HepG2 (cell line): ENCODE measurements around the gene LHFPL6. TPM values are rescaled to one million over a fixed set of nuclear protein-coding genes. Genes with fewer than 3 reads are reported as not detected.

Source experiments
- ATAC-seq: fragments of 200-7000 bp; cut with Tn5 transposase; 3 replicates; pipeline ENCODE4 v1.9.1; 2020; ENCODE audit warnings: mild to moderate bottlenecking, moderate library complexity
- BruUV-seq: library from RNA; stranded (reverse); fragments of 400-500 nt; replicated peaks from 2 replicates; lab custom pipeline; 2021; lab: Mats Ljungman, UMichigan
- CTCF ChIA-PET: fragments of 300-600 bp; formaldehyde crosslinking; extraction: SDS; loops from one replicate; lab custom pipeline; 2021; ENCODE audit warnings: low total read pairs, inconsistent platforms, low intra/inter-chr PET ratio; lab: Yijun Ruan, JAX
- POLR2A ChIA-PET: fragments of 350-600 bp; sonication (Branson Sonifier 250); formaldehyde crosslinking; loops from one replicate; lab custom pipeline; 2020; ENCODE audit warnings: antibody characterized with exemption, inconsistent platforms; lab: Yijun Ruan, JAX
- DNase-seq: peaks from one replicate; pipeline ENCODE4 v3.0.0-alpha.2; 2015; ENCODE audit warnings: low spot score
- FAIRE-seq: peaks from 3 replicates; lab custom pipeline; 2011; peaks lifted over from hg19 to GRCh38; lab: Jason Lieb, UNC
- H2AFZ ChIP-seq: one replicate; pipeline ENCODE4 v1.6.1; 2011; ENCODE audit warnings: low read length, inconsistent platforms
- H3K27ac ChIP-seq: fragments of 300-600 bp; 3 replicates; pipeline ENCODE4 v1.8.0; 2011; ENCODE audit warnings: mixed run types, mild to moderate bottlenecking, mixed read lengths, low read length, inconsistent platforms; ENCODE audit not compliant: insufficient read depth; ENCODE audit errors: extremely low read length
- H3K27me3 ChIP-seq, 2 experiments: fragments of 200-600 bp in 1 of 2; 2 replicates in 1 of 2; 3 replicates in 1 of 2; pipeline versions ENCODE4 v1.6.0 to v1.8.0; 2011; ENCODE audit warnings: low read length in 2 of 2, mild to moderate bottlenecking in 2 of 2, moderate library complexity in 2 of 2, inconsistent platforms in 1 of 2; ENCODE audit not compliant: insufficient read depth in 2 of 2, control insufficient read depth in 1 of 2
- H3K36me3 ChIP-seq, 2 experiments: fragments of 200-600 bp in 1 of 2; replicated peaks in 1 of 2; 2 replicates in 1 of 2; 3 replicates in 1 of 2; pipeline versions ENCODE4 v1.5.1 to v1.8.0; 2011; ENCODE audit warnings: low read length in 2 of 2, inconsistent platforms in 1 of 2; ENCODE audit not compliant: insufficient read depth in 2 of 2, control insufficient read depth in 1 of 2
- H3K4me1 ChIP-seq: 2 replicates; pipeline ENCODE4 v1.5.1; 2012; ENCODE audit warnings: low read length, inconsistent platforms; ENCODE audit not compliant: insufficient read depth
- H3K4me2 ChIP-seq: 2 replicates; pipeline ENCODE4 v1.6.0; 2011; ENCODE audit warnings: low read depth, low read length, inconsistent platforms
- H3K4me3 ChIP-seq, 3 experiments: fragments of 200-600 bp in 1 of 3; sonication (generic), shearing (Covaris generic) in 1 of 3; replicated peaks in 1 of 3; 2 replicates each; pipeline ENCODE4 v1.5.1; 2011 to 2016; ENCODE audit warnings: low read length in 3 of 3, inconsistent platforms in 2 of 3, low read depth in 2 of 3, mild to moderate bottlenecking in 2 of 3, control low read depth in 1 of 3, mixed read lengths in 1 of 3; ENCODE audit not compliant: insufficient read depth in 1 of 3
- H3K79me2 ChIP-seq: one replicate; pipeline ENCODE4 v1.6.1; 2011; ENCODE audit warnings: low read length, inconsistent platforms; ENCODE audit not compliant: insufficient read depth
- H3K9ac ChIP-seq: 2 replicates; pipeline ENCODE4 v1.6.0; 2011; ENCODE audit warnings: mild to moderate bottlenecking, low read depth, low read length, inconsistent platforms; ENCODE audit not compliant: insufficient read depth
- H3K9me3 ChIP-seq: 2 replicates; pipeline ENCODE4 v1.5.1; 2012; ENCODE audit warnings: mild to moderate bottlenecking, low read length
- H4K20me1 ChIP-seq: 2 replicates; pipeline ENCODE4 v1.6.0; 2011; ENCODE audit warnings: inconsistent platforms, mild to moderate bottlenecking, low read length, moderate library complexity; ENCODE audit not compliant: insufficient read depth
- CAMTA2 ChIP-seq: sonication (generic); formaldehyde crosslinking; IDR thresholded peaks from 2 replicates; pipeline ENCODE4 v1.4.0; 2020; ENCODE audit warnings: mild to moderate bottlenecking, missing genetic modification reagents, borderline replicate concordance
- GTF2F1 ChIP-seq: fragments of 150-350 bp; IDR thresholded peaks from 2 replicates; pipeline ENCODE4 v1.6.1; 2014; ENCODE audit warnings: low read length
- MLX ChIP-seq: IDR thresholded peaks from 2 replicates; pipeline ENCODE4 v1.6.1; 2016
- NFYC ChIP-seq: IDR thresholded peaks from 2 replicates; pipeline ENCODE4 v1.6.1; 2016; ENCODE audit warnings: missing genetic modification reagents, missing compliant biosample characterization
- NR2C2 ChIP-seq: sonication (generic); formaldehyde crosslinking; IDR thresholded peaks from 2 replicates; pipeline ENCODE4 v1.4.0; 2020; ENCODE audit warnings: missing genetic modification reagents, mild to moderate bottlenecking, moderate library complexity, borderline replicate concordance
- SYNCRIP ChIP-seq: fragments of 200-400 bp; formaldehyde crosslinking; IDR thresholded peaks from 2 replicates; pipeline ENCODE4 v1.6.1; 2018; ENCODE audit warnings: mild to moderate bottlenecking, low read depth, low read length; ENCODE audit not compliant: insufficient read depth
- XRCC5 ChIP-seq: fragments of 200-400 bp; formaldehyde crosslinking; optimal IDR thresholded peaks from 2 replicates; pipeline ENCODE3; 2017; ENCODE audit warnings: mild to moderate bottlenecking, low read length
- ZNF24 ChIP-seq: fragments of 450-650 bp; IDR thresholded peaks from 2 replicates; pipeline ENCODE4 v1.6.1; 2017; ENCODE audit warnings: antibody characterized with exemption, mild to moderate bottlenecking
- ZNF335 ChIP-seq: sonication (generic); formaldehyde crosslinking; IDR thresholded peaks from 2 replicates; pipeline ENCODE4 v1.4.0; 2020; ENCODE audit warnings: missing genetic modification reagents
- WGBS: methylation state at CpG from one replicate; pipeline ENCODE4 v1.1.6; 2017; ENCODE audit warnings: low lambda C conversion rate; 5-methylcytosine and 5-hydroxymethylcytosine counted together
- in situ Hi-C: cut with HindIII; loops from 2 replicates; pipeline ENCODE4 v1.10.0; 2017; ENCODE audit warnings: low pct_unique_long_range_greater_than_20kb; ENCODE audit not compliant: extremely low pct_ligation_motif_present
- intact Hi-C: fragments of 100-400 bp; cut with micrococcal nuclease; formaldehyde crosslinking; loops from one replicate; pipeline ENCODE4 v1.10.0; 2022; ENCODE audit not compliant: unreplicated experiment
- polyA plus RNA-seq, 8 experiments: library from polyadenylated mRNA; depleted of rRNA in 3 of 8; stranded (reverse) in 7 of 8; unstranded in 1 of 8; fragments of >200 nt; fragmentation: Illumina TruSeq in 4 of 8; extraction: Trizol in 4 of 8; gene quantifications; 2 replicates each; pipeline versions ENCODE4 v1.2.1 to v1.2.3, GENCODE V29; 2011 to 2016; ENCODE audit warnings: low read depth in 4 of 8, missing spikeins in 1 of 8, mixed read lengths in 1 of 8; ENCODE audit not compliant: insufficient read depth in 1 of 8
- total RNA-seq, 5 experiments: library from RNA; depleted of rRNA; stranded (reverse); fragments of >200 nt; fragmentation: Illumina TruSeq; extraction: Trizol; gene quantifications; 2 replicates each; pipeline ENCODE4 v1.2.3, GENCODE V29; 2016; ENCODE audit warnings: low read depth in 1 of 5
- TF ChIP-seq, protein P1 (sequence below): sonication (generic); formaldehyde crosslinking; IDR thresholded peaks from 2 replicates; pipeline ENCODE4 v1.4.0; 2020; ENCODE audit warnings: missing genetic modification reagents, borderline replicate concordance

Gene LHFPL6
- total and polyA plus RNA-seq, 2 of the 13 experiments (the other 11 are each of a cell fraction or from before 2014, with no cell fraction given), result not detected

DNA sequence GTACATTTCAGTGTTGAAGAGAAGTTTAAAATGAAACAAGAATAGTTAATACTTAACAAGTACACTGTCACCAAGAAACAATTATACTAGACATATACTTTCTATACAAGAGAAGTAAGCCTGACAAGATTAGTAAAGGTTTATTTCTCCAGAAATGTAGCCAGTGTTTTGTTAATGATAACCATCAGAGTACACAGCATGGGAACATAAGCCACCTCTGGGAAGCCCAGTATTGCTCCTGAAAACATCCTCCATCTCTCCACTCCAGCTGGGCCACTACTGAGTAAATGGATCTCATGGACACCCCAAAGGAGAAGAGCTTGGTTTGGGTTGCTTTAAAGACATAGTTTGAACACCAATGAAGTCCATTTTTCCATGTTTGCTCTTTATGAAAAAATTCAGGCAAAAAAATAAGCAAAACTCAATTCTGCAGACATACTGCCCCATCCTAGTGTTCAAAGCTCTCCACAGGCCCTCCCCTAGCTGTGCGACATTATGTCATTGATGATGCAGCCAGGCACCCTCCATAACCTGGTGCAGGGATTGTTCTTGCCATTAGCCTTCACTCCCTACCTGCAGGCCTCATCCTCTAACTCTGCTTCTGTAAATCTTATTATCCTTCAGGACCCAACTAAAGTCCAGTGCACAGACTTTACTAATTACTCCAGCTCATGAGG is 61.9 kb downstream of the LHFPL6 start:
- intact Hi-C loops (no loop called here), in situ Hi-C loops (no loop called here)
- DNase-seq (no peak), ATAC-seq (no peak), FAIRE-seq (no peak)
- no TSS peak for BruUV-seq
- Histone ChIP-seq H3K27me3 (no peaks in the 10 kb centered on the region), H3K4me2 (no peak overlapping the region), H3K79me2 (no peaks in the 10 kb centered on the region), H2AFZ (no peak overlapping the region), H3K9ac (no peak overlapping the region), H4K20me1 (no peaks in the 10 kb centered on the region), H3K27ac (no peak overlapping the region), H3K9me3 (no peaks in the 10 kb centered on the region), H3K36me3 (no peaks in the 10 kb centered on the region), H3K4me3 (no peak overlapping the region), H3K4me1 (no peaks in the 10 kb centered on the region)
- CTCF ChIA-PET, result no interaction called here
- 67% methylated on average over 1 of the region's 1 CpG for WGBS
- POLR2A ChIA-PET, result no interaction called here
- TF ChIP-seq GTF2F1 (no peak), NR2C2 (no peak), XRCC5 (no peak), ZNF335 (no peak)

DNA sequence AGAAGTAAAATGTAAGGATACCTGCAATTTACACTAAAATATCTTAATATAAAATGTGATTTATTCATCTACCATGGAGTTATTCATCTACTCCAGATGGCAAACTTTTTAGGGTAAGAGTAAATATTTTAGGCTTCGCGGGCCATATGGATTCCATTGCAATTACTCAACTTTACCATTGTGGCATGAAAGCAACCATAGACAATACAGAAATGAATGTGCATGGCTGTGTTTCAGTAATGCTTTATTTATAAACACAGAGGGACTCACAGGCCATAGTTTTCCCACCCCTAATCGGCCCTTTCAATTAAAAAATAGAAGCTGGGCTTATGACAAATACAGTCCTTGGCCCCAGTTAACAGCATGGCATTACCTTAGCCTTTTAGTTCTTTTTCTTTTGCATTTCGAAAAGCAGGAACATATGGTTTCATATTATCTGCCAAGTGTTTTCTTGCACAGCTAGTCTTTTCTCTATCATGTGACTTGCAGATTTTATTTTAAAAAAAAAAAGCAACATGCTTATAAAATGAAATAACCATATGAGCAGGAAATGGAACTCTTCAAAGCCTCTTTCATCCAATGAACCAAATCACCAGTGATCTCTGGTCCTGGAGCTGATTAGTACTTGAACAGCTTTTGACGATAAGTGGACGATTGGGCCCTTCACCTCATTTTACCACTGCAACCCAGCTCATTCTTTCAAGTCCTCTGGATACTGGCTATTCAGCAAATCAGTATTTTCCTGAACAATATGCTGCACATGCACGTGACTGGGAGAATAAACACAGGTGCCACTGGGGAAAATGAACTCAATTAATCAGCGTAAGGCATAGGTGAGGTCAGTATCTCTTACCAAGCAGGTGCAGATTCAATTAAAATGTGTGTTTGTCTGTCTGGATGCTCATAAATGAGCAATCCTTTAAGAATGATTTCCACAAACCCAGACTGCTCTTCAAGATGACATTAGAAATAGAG is 63.9 kb downstream of the LHFPL6 start:
- TF ChIP-seq NFYC (CRISPR knock-in tag) (no peak), CAMTA2 (no peak), MLX (CRISPR knock-in tag) (no peak), SYNCRIP (no peak), ZNF24 (no peak)
- TF ChIP-seq, protein P1, sequence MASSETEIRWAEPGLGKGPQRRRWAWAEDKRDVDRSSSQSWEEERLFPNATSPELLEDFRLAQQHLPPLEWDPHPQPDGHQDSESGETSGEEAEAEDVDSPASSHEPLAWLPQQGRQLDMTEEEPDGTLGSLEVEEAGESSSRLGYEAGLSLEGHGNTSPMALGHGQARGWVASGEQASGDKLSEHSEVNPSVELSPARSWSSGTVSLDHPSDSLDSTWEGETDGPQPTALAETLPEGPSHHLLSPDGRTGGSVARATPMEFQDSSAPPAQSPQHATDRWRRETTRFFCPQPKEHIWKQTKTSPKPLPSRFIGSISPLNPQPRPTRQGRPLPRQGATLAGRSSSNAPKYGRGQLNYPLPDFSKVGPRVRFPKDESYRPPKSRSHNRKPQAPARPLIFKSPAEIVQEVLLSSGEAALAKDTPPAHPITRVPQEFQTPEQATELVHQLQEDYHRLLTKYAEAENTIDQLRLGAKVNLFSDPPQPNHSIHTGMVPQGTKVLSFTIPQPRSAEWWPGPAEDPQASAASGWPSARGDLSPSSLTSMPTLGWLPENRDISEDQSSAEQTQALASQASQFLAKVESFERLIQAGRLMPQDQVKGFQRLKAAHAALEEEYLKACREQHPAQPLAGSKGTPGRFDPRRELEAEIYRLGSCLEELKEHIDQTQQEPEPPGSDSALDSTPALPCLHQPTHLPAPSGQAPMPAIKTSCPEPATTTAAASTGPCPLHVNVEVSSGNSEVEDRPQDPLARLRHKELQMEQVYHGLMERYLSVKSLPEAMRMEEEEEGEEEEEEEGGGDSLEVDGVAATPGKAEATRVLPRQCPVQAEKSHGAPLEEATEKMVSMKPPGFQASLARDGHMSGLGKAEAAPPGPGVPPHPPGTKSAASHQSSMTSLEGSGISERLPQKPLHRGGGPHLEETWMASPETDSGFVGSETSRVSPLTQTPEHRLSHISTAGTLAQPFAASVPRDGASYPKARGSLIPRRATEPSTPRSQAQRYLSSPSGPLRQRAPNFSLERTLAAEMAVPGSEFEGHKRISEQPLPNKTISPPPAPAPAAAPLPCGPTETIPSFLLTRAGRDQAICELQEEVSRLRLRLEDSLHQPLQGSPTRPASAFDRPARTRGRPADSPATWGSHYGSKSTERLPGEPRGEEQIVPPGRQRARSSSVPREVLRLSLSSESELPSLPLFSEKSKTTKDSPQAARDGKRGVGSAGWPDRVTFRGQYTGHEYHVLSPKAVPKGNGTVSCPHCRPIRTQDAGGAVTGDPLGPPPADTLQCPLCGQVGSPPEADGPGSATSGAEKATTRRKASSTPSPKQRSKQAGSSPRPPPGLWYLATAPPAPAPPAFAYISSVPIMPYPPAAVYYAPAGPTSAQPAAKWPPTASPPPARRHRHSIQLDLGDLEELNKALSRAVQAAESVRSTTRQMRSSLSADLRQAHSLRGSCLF (CRISPR knock-in tag), result no peak
- TF ChIP-seq, all 625 proteins: peak for 0
- H4K20me1 ChIP-seq, result no peaks in the 10 kb centered on the region
- no peaks in the 10 kb centered on the region for H3K79me2 ChIP-seq
- no peaks in the 10 kb centered on the region for H3K27me3 ChIP-seq
- ChIA-PET CTCF (no interaction called here), POLR2A (no interaction called here)
- no peak overlapping the region for H2AFZ ChIP-seq
- DNase-seq, result no peak
- WGBS, result 10% methylated on average over 8 of the region's 8 CpGs
- no TSS peak for BruUV-seq
- no peaks in the 10 kb centered on the region for H3K9me3 ChIP-seq
- H3K4me3 ChIP-seq, result no peak overlapping the region
- no peak overlapping the region for H3K27ac ChIP-seq
- H3K4me1 ChIP-seq, result no peaks in the 10 kb centered on the region
- no peak for ATAC-seq
- H3K36me3 ChIP-seq, result no peaks in the 10 kb centered on the region
- no peak for FAIRE-seq
- intact Hi-C loops (no loop called here), in situ Hi-C loops (no loop called here)
- H3K9ac ChIP-seq, result no peak overlapping the region
- H3K4me2 ChIP-seq, result no peak overlapping the region
